HEK293 (cell line): ENCODE results near the gene PTTG2.

Source experiments
- CTCF ChIA-PET: fragments of 350-600 bp; formaldehyde crosslinking; extraction: SDS; loops from one replicate; lab custom pipeline; 2021; ENCODE audit warnings: antibody characterized with exemption; lab: Yijun Ruan, JAX
- POLR2A ChIA-PET: fragments of 300-600 bp; formaldehyde crosslinking; extraction: SDS; loops from one replicate; lab custom pipeline; 2020; ENCODE audit warnings: antibody characterized with exemption, inconsistent platforms; lab: Yijun Ruan, JAX
- H3K27ac ChIP-seq: fragments of 200-500 bp; sonication (Bioruptor generic); 2 replicates; pipeline ENCODE4 v1.5.1; 2014; ENCODE audit warnings: low read depth, low read length, control low read depth, inconsistent platforms; ENCODE audit errors: extremely low read depth
- H3K36me3 ChIP-seq, 2 experiments: fragments of 200-500 bp in 1 of 2; sonication (Bioruptor generic) in 1 of 2; 1 replicate in 1 of 2; 2 replicates in 1 of 2; pipeline ENCODE4 v1.5.1; 2014 to 2017; ENCODE audit warnings: inconsistent platforms in 2 of 2, low read length in 2 of 2; ENCODE audit not compliant: control insufficient read depth in 2 of 2, insufficient read depth in 1 of 2
- H3K4me1 ChIP-seq: fragments of 200-500 bp; sonication (Bioruptor generic); 2 replicates; pipeline ENCODE4 v1.5.1; 2014; ENCODE audit warnings: mild to moderate bottlenecking, low read length, inconsistent platforms; ENCODE audit not compliant: control insufficient read depth, insufficient read depth
- H3K4me3 ChIP-seq: 2 replicates; pipeline ENCODE4 v1.5.1; 2011; ENCODE audit warnings: low read depth, mild to moderate bottlenecking, control low read depth, low read length, moderate library complexity
- H3K9me3 ChIP-seq: fragments of 200-500 bp; sonication (Bioruptor generic); 2 replicates; pipeline ENCODE4 v1.5.1; 2014; ENCODE audit warnings: low read depth, low read length, inconsistent platforms; ENCODE audit not compliant: control insufficient read depth, insufficient read depth
- GLI4 ChIP-seq: fragments of 450-650 bp; formaldehyde crosslinking; IDR thresholded peaks from 2 replicates; pipeline ENCODE4 v1.5.1; 2016; ENCODE audit warnings: missing biosample characterization, missing genetic modification characterization
- HOXC10 ChIP-seq: sonication (generic); formaldehyde crosslinking; IDR thresholded peaks from 2 replicates; pipeline ENCODE4 v1.8.1; 2023; ENCODE audit warnings: mild to moderate bottlenecking, missing genetic modification reagents
- OVOL3 ChIP-seq: fragments of 450-650 bp; formaldehyde crosslinking; IDR thresholded peaks from 2 replicates; pipeline ENCODE4 v1.5.1; 2016; ENCODE audit warnings: missing biosample characterization, missing genetic modification characterization
- WT1 ChIP-seq: fragments of 450-650 bp; formaldehyde crosslinking; IDR thresholded peaks from 2 replicates; pipeline ENCODE4 v1.5.1; 2016; ENCODE audit warnings: missing biosample characterization, missing genetic modification characterization
- ZBTB7A ChIP-seq: fragments of 450-650 bp; formaldehyde crosslinking; IDR thresholded peaks from 2 replicates; pipeline ENCODE4 v1.5.1; 2016; ENCODE audit warnings: low read depth, missing biosample characterization, missing genetic modification characterization
- ZNF2 ChIP-seq: fragments of 450-650 bp; formaldehyde crosslinking; IDR thresholded peaks from 2 replicates; pipeline ENCODE4 v1.5.1; 2016; ENCODE audit warnings: missing biosample characterization, missing genetic modification characterization
- ZNF23 ChIP-seq: fragments of 450-650 bp; formaldehyde crosslinking; IDR thresholded peaks from 2 replicates; pipeline ENCODE4 v1.5.1; 2016; ENCODE audit warnings: missing biosample characterization, missing genetic modification characterization, borderline replicate concordance
- ZNF274 ChIP-seq, 2 experiments: fragments of 200-500 bp in 1 of 2; fragments of 450-650 bp in 1 of 2; sonication (Bioruptor generic) in 1 of 2; formaldehyde crosslinking in 1 of 2; IDR thresholded peaks; 2 replicates each; pipeline versions ENCODE4 v1.5.1 to v1.6.1; 2014 to 2016; ENCODE audit warnings: borderline replicate concordance in 1 of 2, inconsistent platforms in 1 of 2, low read length in 1 of 2, missing biosample characterization in 1 of 2, missing genetic modification characterization in 1 of 2
- ZNF292 ChIP-seq: fragments of 450-650 bp; formaldehyde crosslinking; IDR thresholded peaks from 2 replicates; pipeline ENCODE4 v1.5.1; 2016; ENCODE audit warnings: low read depth, missing biosample characterization, missing genetic modification characterization, borderline replicate concordance
- ZNF48 ChIP-seq: fragments of 450-650 bp; formaldehyde crosslinking; IDR thresholded peaks from 2 replicates; pipeline ENCODE4 v1.5.1; 2016; ENCODE audit warnings: missing biosample characterization, missing genetic modification characterization
- ZNF510 ChIP-seq: fragments of 450-650 bp; formaldehyde crosslinking; IDR thresholded peaks from 2 replicates; pipeline ENCODE4 v1.5.1; 2018; ENCODE audit warnings: mild to moderate bottlenecking, missing genetic modification characterization, missing biosample characterization; ENCODE audit not compliant: insufficient replicate concordance
- ZNF513 ChIP-seq: fragments of 450-650 bp; IDR thresholded peaks from 2 replicates; pipeline ENCODE4 v1.5.1; 2018; ENCODE audit warnings: missing biosample characterization, missing genetic modification characterization
- ZNF514 ChIP-seq: fragments of 450-650 bp; formaldehyde crosslinking; IDR thresholded peaks from 2 replicates; pipeline ENCODE4 v1.5.1; 2016; ENCODE audit warnings: missing biosample characterization, missing genetic modification characterization
- ZNF626 ChIP-seq: fragments of 450-650 bp; sonication (Bioruptor Pico); formaldehyde crosslinking; IDR thresholded peaks from 2 replicates; pipeline ENCODE4 v1.5.1; 2018; ENCODE audit warnings: missing biosample characterization, missing genetic modification characterization, inconsistent platforms
- ZNF629 ChIP-seq: fragments of 450-650 bp; formaldehyde crosslinking; IDR thresholded peaks from 2 replicates; pipeline ENCODE4 v1.5.1; 2017; ENCODE audit warnings: missing biosample characterization, missing genetic modification characterization
- ZNF639 ChIP-seq: fragments of 450-650 bp; formaldehyde crosslinking; IDR thresholded peaks from 2 replicates; pipeline ENCODE4 v1.5.1; 2016; ENCODE audit warnings: missing biosample characterization, missing genetic modification characterization
- ZNF658 ChIP-seq: fragments of 450-650 bp; formaldehyde crosslinking; IDR thresholded peaks from 2 replicates; pipeline ENCODE4; 2016; ENCODE audit warnings: missing biosample characterization, missing genetic modification characterization
- ZNF670 ChIP-seq: fragments of 450-650 bp; formaldehyde crosslinking; IDR thresholded peaks from 2 replicates; pipeline ENCODE4 v1.5.1; 2016; ENCODE audit warnings: missing biosample characterization, missing genetic modification characterization, low read depth
- ZSCAN30 ChIP-seq: fragments of 450-650 bp; IDR thresholded peaks from 2 replicates; pipeline ENCODE4 v1.5.1; 2018; ENCODE audit warnings: missing biosample characterization, mild to moderate bottlenecking, missing genetic modification characterization, moderate library complexity
- TF ChIP-seq, protein P1 (sequence below): fragments of 450-650 bp; formaldehyde crosslinking; IDR thresholded peaks from 2 replicates; pipeline ENCODE4 v1.5.1; 2016; ENCODE audit warnings: missing biosample characterization, missing genetic modification characterization, borderline replicate concordance
- TF ChIP-seq, protein P2 (sequence below): fragments of 450-650 bp; formaldehyde crosslinking; IDR thresholded peaks from 2 replicates; pipeline ENCODE4 v1.5.1; 2016; ENCODE audit warnings: missing biosample characterization, missing genetic modification characterization

PTTG2 gene

GRCh38 chr4:37924946-37925345, 35.3 kb upstream of the PTTG2 start:
- Histone ChIP-seq H3K27ac (no peak overlapping the region), H3K36me3 (no peaks in the 10 kb centered on the region), H3K4me3 (no peak overlapping the region), H3K4me1 (0 out of 2 replicates have a peak, but pooled peaks cover 3% of the 10 kb centered on the region), H3K9me3 (no peaks in the 10 kb centered on the region)
- ChIA-PET POLR2A (no interaction called here), CTCF (no interaction called here)
- TF ChIP-seq, protein P1, sequence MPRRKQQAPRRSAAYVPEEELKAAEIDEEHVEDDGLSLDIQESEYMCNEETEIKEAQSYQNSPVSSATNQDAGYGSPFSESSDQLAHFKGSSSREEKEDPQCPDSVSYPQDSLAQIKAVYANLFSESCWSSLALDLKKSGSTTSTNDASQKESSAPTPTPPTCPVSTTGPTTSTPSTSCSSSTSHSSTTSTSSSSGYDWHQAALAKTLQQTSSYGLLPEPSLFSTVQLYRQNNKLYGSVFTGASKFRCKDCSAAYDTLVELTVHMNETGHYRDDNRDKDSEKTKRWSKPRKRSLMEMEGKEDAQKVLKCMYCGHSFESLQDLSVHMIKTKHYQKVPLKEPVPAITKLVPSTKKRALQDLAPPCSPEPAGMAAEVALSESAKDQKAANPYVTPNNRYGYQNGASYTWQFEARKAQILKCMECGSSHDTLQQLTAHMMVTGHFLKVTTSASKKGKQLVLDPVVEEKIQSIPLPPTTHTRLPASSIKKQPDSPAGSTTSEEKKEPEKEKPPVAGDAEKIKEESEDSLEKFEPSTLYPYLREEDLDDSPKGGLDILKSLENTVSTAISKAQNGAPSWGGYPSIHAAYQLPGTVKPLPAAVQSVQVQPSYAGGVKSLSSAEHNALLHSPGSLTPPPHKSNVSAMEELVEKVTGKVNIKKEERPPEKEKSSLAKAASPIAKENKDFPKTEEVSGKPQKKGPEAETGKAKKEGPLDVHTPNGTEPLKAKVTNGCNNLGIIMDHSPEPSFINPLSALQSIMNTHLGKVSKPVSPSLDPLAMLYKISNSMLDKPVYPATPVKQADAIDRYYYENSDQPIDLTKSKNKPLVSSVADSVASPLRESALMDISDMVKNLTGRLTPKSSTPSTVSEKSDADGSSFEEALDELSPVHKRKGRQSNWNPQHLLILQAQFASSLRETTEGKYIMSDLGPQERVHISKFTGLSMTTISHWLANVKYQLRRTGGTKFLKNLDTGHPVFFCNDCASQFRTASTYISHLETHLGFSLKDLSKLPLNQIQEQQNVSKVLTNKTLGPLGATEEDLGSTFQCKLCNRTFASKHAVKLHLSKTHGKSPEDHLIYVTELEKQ (tag by site-specific recombination), result no peak
- no peak for TF ChIP-seq HOXC10 (CRISPR knock-in tag)
- TF ChIP-seq ZNF48 (tag by site-specific recombination), result no peak
- no peak for TF ChIP-seq ZNF292 (tag by site-specific recombination)
- TF ChIP-seq ZNF274 (IDR thresholded peaks at IDR 0.05; ENCODE audit: low read length), result no peak
- TF ChIP-seq ZNF274 (tag by site-specific recombination; IDR thresholded peaks at IDR 0.05; ENCODE audit: borderline replicate concordance), result no peak

- H3K9me3 ChIP-seq, result no peaks in the 10 kb centered on the region
- no peaks in the 10 kb centered on the region for H3K36me3 ChIP-seq
- peaks cover 5% of the 10 kb centered on the region; the same call in 1 of the 2 replicates for H3K4me1 ChIP-seq
- POLR2A ChIA-PET, result no interaction called here
- CTCF ChIA-PET, result no interaction called here
- no peak for TF ChIP-seq ZNF658
- no peak for TF ChIP-seq ZNF629 (tag by site-specific recombination)
- TF ChIP-seq ZNF514 (tag by site-specific recombination), result no peak
- TF ChIP-seq, protein P1 (tag by site-specific recombination), result no peak
- TF ChIP-seq ZNF510, result no peak
- TF ChIP-seq ZNF2 (tag by site-specific recombination), result no peak
- no peak for TF ChIP-seq WT1 (tag by site-specific recombination)
- TF ChIP-seq ZNF670 (tag by site-specific recombination), result no peak
- TF ChIP-seq GLI4, result no peak
- TF ChIP-seq ZNF626, result no peak
- no peak for TF ChIP-seq ZSCAN30 (tag by site-specific recombination)
- no peak for TF ChIP-seq ZNF513 (tag by site-specific recombination)
- TF ChIP-seq ZNF23 (tag by site-specific recombination), result no peak
- TF ChIP-seq OVOL3 (tag by site-specific recombination), result no peak
- TF ChIP-seq, protein P2, sequence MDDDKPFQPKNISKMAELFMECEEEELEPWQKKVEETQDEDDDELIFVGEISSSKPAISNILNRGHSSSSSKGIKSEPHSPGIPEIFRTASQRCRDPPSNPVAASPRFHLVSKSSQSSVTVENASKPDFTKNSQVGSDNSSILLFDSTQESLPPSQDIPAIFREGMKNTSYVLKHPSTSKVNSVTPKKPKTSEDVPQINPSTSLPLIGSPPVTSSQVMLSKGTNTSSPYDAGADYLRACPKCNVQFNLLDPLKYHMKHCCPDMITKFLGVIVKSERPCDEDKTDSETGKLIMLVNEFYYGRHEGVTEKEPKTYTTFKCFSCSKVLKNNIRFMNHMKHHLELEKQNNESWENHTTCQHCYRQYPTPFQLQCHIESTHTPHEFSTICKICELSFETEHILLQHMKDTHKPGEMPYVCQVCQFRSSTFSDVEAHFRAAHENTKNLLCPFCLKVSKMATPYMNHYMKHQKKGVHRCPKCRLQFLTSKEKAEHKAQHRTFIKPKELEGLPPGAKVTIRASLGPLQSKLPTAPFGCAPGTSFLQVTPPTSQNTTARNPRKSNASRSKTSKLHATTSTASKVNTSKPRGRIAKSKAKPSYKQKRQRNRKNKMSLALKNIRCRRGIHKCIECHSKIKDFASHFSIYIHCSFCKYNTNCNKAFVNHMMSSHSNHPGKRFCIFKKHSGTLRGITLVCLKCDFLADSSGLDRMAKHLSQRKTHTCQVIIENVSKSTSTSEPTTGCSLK (tag by site-specific recombination), result no peak
- TF ChIP-seq ZNF639 (tag by site-specific recombination), result no peak
- no peak for TF ChIP-seq ZBTB7A (tag by site-specific recombination)
- H3K4me3 ChIP-seq, result no peak overlapping the region
- H3K27ac ChIP-seq, result no peak overlapping the region
Measured at GRCh38 chr4:37927434-37927833, 32.8 kb upstream of the PTTG2 start.
